Adrenal gland (tissue), 5 donors: ENCODE data around the gene OR5C1.

ENCODE experiments used
- CTCF ChIP-seq, 6 experiments: fragments of 450-650 bp in 4 of 6; fragments of 200-600 bp in 2 of 6; sonication (generic) in 1 of 6; IDR thresholded peaks; 1 replicate in 5 of 6; 2 replicates in 1 of 6; pipeline versions ENCODE4 v1.5.1 to v1.8.0; 2016 to 2021; ENCODE audit warnings: antibody characterized with exemption in 6 of 6, mild to moderate bottlenecking in 2 of 6, moderate library complexity in 1 of 6
- POLR2A ChIP-seq, 2 donors: fragments of 450-650 bp; IDR thresholded peaks; one replicate each; pipeline ENCODE4 v1.6.1; 2017; ENCODE audit warnings: antibody characterized with exemption in 2 of 2, mild to moderate bottlenecking in 2 of 2, moderate library complexity in 1 of 2
- donor health status: DM: no; HTN: no; CAD: no.

- TF ChIP-seq CTCF (IDR thresholded peaks at IDR 0.05) (no peak), POLR2A (IDR thresholded peaks at IDR 0.05) (no peak)
Observed at GRCh38 chr9:122785269-122785668, 3.5 kb upstream of the OR5C1 start.
